Aorta (tissue), 5 donors: Measurements from ENCODE around the gene PCDHGA3. TPM values are rescaled to one million over a fixed set of nuclear protein-coding genes. Genes with fewer than 3 reads are reported as not detected.
A peak's percentile ranks its signal among the peaks of the same experiment; 100 is the strongest.
"Not testable (repeated sequence)": the region's sequence is repeated elsewhere in the genome, so short reads cannot be mapped to it uniquely, and the experiment has no call there.

Experiments used
- ATAC-seq: fragments of 200-7000 bp; cut with Tn5 transposase; one replicate; pipeline ENCODE4 v1.9.1; 2022; ENCODE audit warnings: moderate library complexity; ENCODE audit not compliant: low FRiP score
- DNase-seq, 2 donors: peaks; one replicate each; pipeline ENCODE4 v3.0.0-alpha.2; 2020
- H3K27ac ChIP-seq, 2 donors: one replicate each; pipeline ENCODE4 v1.5.1; 2013; ENCODE audit warnings: low read length in 2 of 2, mild to moderate bottlenecking in 2 of 2, moderate library complexity in 2 of 2, control low read depth in 1 of 2, inconsistent platforms in 1 of 2, low read depth in 1 of 2
- H3K27me3 ChIP-seq, 2 donors: one replicate each; pipeline ENCODE4 v1.6.1; 2013; ENCODE audit warnings: control low read depth in 1 of 2, low read length in 1 of 2, mild to moderate bottlenecking in 1 of 2, moderate library complexity in 1 of 2; ENCODE audit not compliant: insufficient read depth in 2 of 2, control insufficient read depth in 1 of 2
- H3K36me3 ChIP-seq, 2 donors: one replicate each; pipeline ENCODE4 v1.6.1; 2013; ENCODE audit warnings: control low read depth in 1 of 2, low read length in 1 of 2, mild to moderate bottlenecking in 1 of 2; ENCODE audit not compliant: insufficient read depth in 2 of 2, control insufficient read depth in 1 of 2
- H3K4me1 ChIP-seq, 2 donors: one replicate each; pipeline ENCODE4 v1.6.1; 2013; ENCODE audit warnings: low read length in 2 of 2, control low read depth in 1 of 2, mild to moderate bottlenecking in 1 of 2, moderate library complexity in 1 of 2; ENCODE audit not compliant: insufficient read depth in 2 of 2, control insufficient read depth in 1 of 2
- H3K4me3 ChIP-seq, 2 donors: one replicate each; pipeline ENCODE4 v1.5.1; 2013; ENCODE audit warnings: low read length in 2 of 2, control low read depth in 1 of 2, mild to moderate bottlenecking in 1 of 2
- H3K9me3 ChIP-seq: one replicate; pipeline ENCODE4 v1.6.1; 2013; ENCODE audit warnings: mild to moderate bottlenecking, low read length; ENCODE audit not compliant: control insufficient read depth
- WGBS, 2 donors: extraction: QIAGEN DNeasy Blood & Tissue Kit; methylation state at CpG; one replicate each; pipeline ENCODE4 v1.1.7; 2013; 5-methylcytosine and 5-hydroxymethylcytosine counted together
- intact Hi-C, 2 donors: fragments of 100-400 bp; cut with DNase I; formaldehyde crosslinking; loops; one replicate each; pipeline versions ENCODE4 v1.14.2 to v1.15.0; 2022
- long read RNA-seq, 2 donors: library from polyadenylated mRNA; unstranded; transcript quantifications; one replicate each; pipeline ENCODE4 v2.0.0, GENCODE V29; 2020 to 2021
- polyA plus RNA-seq, 2 donors: library from polyadenylated mRNA; stranded (reverse); fragments of 200-250 nt; gene quantifications; one replicate each; pipeline ENCODE4 v1.2.3, GENCODE V29; 2013
- total RNA-seq, 2 donors: library from RNA; stranded (reverse); fragmentation: NEBNext Ultra II Directional; extraction: Animal tissue kit (Norgen Biotek cat#: 25700); gene quantifications; one replicate each; pipeline ENCODE4 v1.2.1, GENCODE V29; 2021
- donor health status: healthy with polysubstance abuse.
- donor health status: Bipolar disorder and iron deficiency.
- donor health status: DM: no; HTN: no; CAD: no.
- donor health status: DM: no; HTN: no; CAD: no.
- donor health status: DM: yes; HTN: yes; CAD: no.

Gene PCDHGA3
- total RNA-seq (1 to 10 TPM; 4.1 to 7.4 TPM), polyA plus RNA-seq (1 to 10 TPM in 1 of 2 donors, under 1 TPM in 1; 0.50 to 2.4 TPM)
- long read RNA-seq, donor 1, full-length matches to known transcripts = 3 of 3 reads
- long read RNA-seq, donor 1, partial matches to known transcripts = 0 of 3 reads
- long read RNA-seq, donor 1, other reads (novel, unspliced or antisense) = 0 of 3 reads
- long read RNA-seq, donor 2, full-length matches to known transcripts = 5 of 5 reads
- long read RNA-seq, donor 2, partial matches to known transcripts = 0 of 5 reads
- long read RNA-seq, donor 2, other reads (novel, unspliced or antisense) = 0 of 5 reads

GRCh38 chr5:141343242-141343952, at the start of gene PCDHGA3:
Gene PCDHGA3, plus strand, starts transcription at chr5:141343829. Its CDS starts 205 bp downstream, at chr5:141344034.
- Histone ChIP-seq H3K4me3 (peak within 1 kb of the TSS; percentile 29 to 35), H3K27me3 (peaks cover 0 to 1% of the 10 kb centered on the region in 2 donors), H3K4me1 (no peaks in the 10 kb centered on the region), H3K27ac (no peak within 1 kb of the TSS), H3K36me3 (no peaks in the 10 kb centered on the region), H3K9me3 (peaks cover 40% of the 10 kb centered on the region)
- WGBS, 2 donors = 23 to 25% methylated on average over 9 of the region's 9 CpGs
- no peak for ATAC-seq
- no peak for DNase-seq
- intact Hi-C loops = no loop called here

- intact Hi-C loops = no loop called here
- Histone ChIP-seq H3K4me3 (no peak overlapping the region), H3K27me3 (no peaks in the 10 kb centered on the region), H3K4me1 (no peaks in the 10 kb centered on the region), H3K9me3 (peaks cover 20% of the 10 kb centered on the region), H3K27ac (no peak overlapping the region), H3K36me3 (peaks cover 0 to 2% of the 10 kb centered on the region in 2 donors)
- no peak for ATAC-seq
- no peak for DNase-seq
- WGBS, 2 donors = 41 to 42% methylated on average over 4 of the region's 4 CpGs
Measured at GRCh38 chr5:141298376-141298775, 45.3 kb upstream of the PCDHGA3 start.

- DNase-seq = no peak
- 31% methylated on average over 25 to 36 of the region's 36 CpGs for WGBS, 2 donors
- no peak within 1 kb of the TSS for H3K27ac ChIP-seq
Measured at GRCh38 chr5:141303756-141304155, 39.9 kb upstream of the PCDHGA3 start, which contains the start of gene SLC25A2. Gene SLC25A2, minus strand, starts transcription at chr5:141304049. Its CDS starts 184 bp downstream, at chr5:141303865.

GRCh38 chr5:141306630-141307029, 37.0 kb upstream of the PCDHGA3 start:
- no peaks in the 10 kb centered on the region for H3K36me3 ChIP-seq
- no peak overlapping the region for H3K4me3 ChIP-seq
- no peak overlapping the region for H3K27ac ChIP-seq
- peaks cover 16% of the 10 kb centered on the region for H3K9me3 ChIP-seq
- H3K4me1 ChIP-seq = no peaks in the 10 kb centered on the region
- ATAC-seq = no peak
- WGBS, 2 donors = 99 to 100% methylated on average over 1 of the region's 1 CpG
- intact Hi-C loops = no loop called here
- DNase-seq = no peak
- H3K27me3 ChIP-seq = no peaks in the 10 kb centered on the region

More at GRCh38 chr5:141303756-141304155, 39.9 kb upstream of the PCDHGA3 start, which contains the start of gene SLC25A2:
- Histone ChIP-seq H3K9me3 (peaks cover 14% of the 10 kb centered on the region), H3K36me3 (no peaks in the 10 kb centered on the region), H3K27me3 (no peaks in the 10 kb centered on the region), H3K4me1 (no peaks in the 10 kb centered on the region), H3K4me3 (no peak within 1 kb of the TSS)
- no peak for ATAC-seq
- intact Hi-C loops = no loop called here

GRCh38 chr5:141313711-141314110, 29.9 kb upstream of the PCDHGA3 start:
- Histone ChIP-seq H3K4me1 (no peaks in the 10 kb centered on the region), H3K27ac (no peak overlapping the region), H3K27me3 (no peaks in the 10 kb centered on the region), H3K9me3 (peaks cover 11% of the 10 kb centered on the region), H3K4me3 (no peak overlapping the region), H3K36me3 (peaks cover 0 to 8% of the 10 kb centered on the region in 2 donors)
- ATAC-seq (no peak), DNase-seq (no peak)
- intact Hi-C loops = no loop called here

DNA sequence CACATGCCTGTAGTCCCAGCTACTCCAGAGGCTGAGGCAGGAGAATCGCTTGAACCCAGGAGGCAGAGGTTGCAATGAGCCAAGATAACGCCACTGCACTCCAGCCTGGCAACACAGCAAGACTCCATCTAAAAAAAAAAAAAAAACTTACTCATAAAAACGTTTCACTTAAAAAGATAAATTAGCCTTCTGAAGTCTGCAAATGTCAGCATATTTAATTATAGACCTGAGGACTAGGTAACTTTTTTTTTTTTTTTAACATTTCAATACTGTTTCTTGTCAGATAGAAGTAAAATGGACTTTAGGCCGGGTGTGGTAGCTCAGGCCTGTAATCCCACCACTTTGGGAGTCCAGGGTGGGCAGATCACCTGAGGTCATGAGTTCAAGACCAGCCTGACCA, 26.7 kb upstream of the PCDHGA3 start:
- peaks cover 1 to 13% of the 10 kb centered on the region in 2 donors for H3K36me3 ChIP-seq
- intact Hi-C loops = not testable (repeated sequence)
- 84 to 87% methylated on average over 4 of the region's 4 CpGs for WGBS, 2 donors

GRCh38 chr5:141319202-141319601, 24.4 kb upstream of the PCDHGA3 start:
- WGBS, 2 donors = 96% methylated on average over 6 of the region's 6 CpGs
- DNase-seq (no peak), ATAC-seq (no peak)
- Histone ChIP-seq H3K27ac (no peak overlapping the region), H3K27me3 (no peaks in the 10 kb centered on the region), H3K4me1 (peaks cover 0 to 2% of the 10 kb centered on the region in 2 donors), H3K9me3 (peaks cover 8% of the 10 kb centered on the region), H3K36me3 (peaks cover 1 to 13% of the 10 kb centered on the region in 2 donors), H3K4me3 (no peak overlapping the region)
- intact Hi-C loops = no loop called here

More for the DNA sequence above, 26.7 kb upstream of the PCDHGA3 start:
- not testable (repeated sequence) for H3K4me1 ChIP-seq, DNase-seq, H3K27ac ChIP-seq, H3K4me3 ChIP-seq, H3K27me3 ChIP-seq, ATAC-seq
- H3K9me3 ChIP-seq = peaks cover 13% of the 10 kb centered on the region

DNA sequence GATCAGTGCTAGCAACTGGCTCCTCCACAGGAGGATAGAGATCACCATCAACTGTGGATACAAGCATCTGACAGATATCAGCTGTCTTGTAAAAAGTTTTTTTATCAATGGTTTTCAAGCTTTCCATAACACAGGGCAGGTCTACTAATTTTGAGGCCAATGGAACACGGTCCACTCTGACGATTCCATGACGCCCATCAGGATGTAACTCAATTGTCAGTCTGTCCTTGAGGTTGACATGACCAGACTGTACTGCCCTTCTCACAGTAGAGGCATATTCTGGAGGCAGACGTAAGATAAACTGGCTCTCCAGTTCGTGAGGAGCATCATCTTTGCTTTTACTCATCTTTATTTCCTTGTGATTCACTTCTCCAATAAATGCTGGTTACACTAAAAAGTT, 23.9 kb upstream of the PCDHGA3 start:
- H3K9me3 ChIP-seq = peaks cover 8% of the 10 kb centered on the region
- H3K4me1 ChIP-seq = peaks cover 0 to 2% of the 10 kb centered on the region in 2 donors
- DNase-seq (no peak), ATAC-seq (no peak)
- peak overlapping the region; percentile 59 to 87 for H3K4me3 ChIP-seq
- H3K36me3 ChIP-seq = peaks cover 1 to 13% of the 10 kb centered on the region in 2 donors
- no peaks in the 10 kb centered on the region for H3K27me3 ChIP-seq
- intact Hi-C loops = loop anchor here (2.0 to 10.0 kb wide), 3 partner anchors 75 to 243 kb away; partner anchors contain the start of gene PCDHB15 (in 1 of the 2)
- no peak overlapping the region for H3K27ac ChIP-seq
- WGBS, 2 donors = 68 to 69% methylated on average over 5 of the region's 5 CpGs
